Mucosa of rectum (tissue), 2 donors: Measurements from ENCODE around the gene OLR1.
"Not testable (repeated sequence)": the region's sequence is repeated elsewhere in the genome, so short reads cannot be mapped to it uniquely, and the experiment has no call there.

Experiments used
- H3K27ac ChIP-seq, 2 donors: one replicate each; pipeline ENCODE4 v1.7.0; 2013; ENCODE audit warnings: inconsistent platforms in 2 of 2, low read depth in 2 of 2, low read length in 2 of 2
- H3K27me3 ChIP-seq, 2 donors: one replicate each; pipeline ENCODE4 v1.7.0; 2013; ENCODE audit warnings: low read length in 2 of 2; ENCODE audit not compliant: control insufficient read depth in 2 of 2, insufficient read depth in 2 of 2
- H3K36me3 ChIP-seq, 2 donors: one replicate each; pipeline ENCODE4 v1.7.0; 2013; ENCODE audit warnings: low read length in 2 of 2; ENCODE audit not compliant: control insufficient read depth in 2 of 2, insufficient read depth in 2 of 2
- H3K4me1 ChIP-seq, 2 donors: one replicate each; pipeline ENCODE4 v1.7.0; 2013; ENCODE audit warnings: low read length in 2 of 2, mild to moderate bottlenecking in 1 of 2; ENCODE audit not compliant: control insufficient read depth in 2 of 2, insufficient read depth in 2 of 2
- H3K4me3 ChIP-seq, 2 donors: one replicate each; pipeline ENCODE4 v1.7.0; 2013; ENCODE audit warnings: low read length in 2 of 2
- H3K9ac ChIP-seq, 2 donors: one replicate each; pipeline ENCODE4 v1.7.0; 2013; ENCODE audit warnings: low read length in 2 of 2, low read depth in 1 of 2, mild to moderate bottlenecking in 1 of 2
- H3K9me3 ChIP-seq, 2 donors: one replicate each; pipeline ENCODE4 v1.7.0; 2013; ENCODE audit warnings: low read length in 2 of 2; ENCODE audit not compliant: control insufficient read depth in 2 of 2
- donor health status: healthy.
- donor health status: Normal muscosa, but diverticular disease.

The OLR1 gene

DNA sequence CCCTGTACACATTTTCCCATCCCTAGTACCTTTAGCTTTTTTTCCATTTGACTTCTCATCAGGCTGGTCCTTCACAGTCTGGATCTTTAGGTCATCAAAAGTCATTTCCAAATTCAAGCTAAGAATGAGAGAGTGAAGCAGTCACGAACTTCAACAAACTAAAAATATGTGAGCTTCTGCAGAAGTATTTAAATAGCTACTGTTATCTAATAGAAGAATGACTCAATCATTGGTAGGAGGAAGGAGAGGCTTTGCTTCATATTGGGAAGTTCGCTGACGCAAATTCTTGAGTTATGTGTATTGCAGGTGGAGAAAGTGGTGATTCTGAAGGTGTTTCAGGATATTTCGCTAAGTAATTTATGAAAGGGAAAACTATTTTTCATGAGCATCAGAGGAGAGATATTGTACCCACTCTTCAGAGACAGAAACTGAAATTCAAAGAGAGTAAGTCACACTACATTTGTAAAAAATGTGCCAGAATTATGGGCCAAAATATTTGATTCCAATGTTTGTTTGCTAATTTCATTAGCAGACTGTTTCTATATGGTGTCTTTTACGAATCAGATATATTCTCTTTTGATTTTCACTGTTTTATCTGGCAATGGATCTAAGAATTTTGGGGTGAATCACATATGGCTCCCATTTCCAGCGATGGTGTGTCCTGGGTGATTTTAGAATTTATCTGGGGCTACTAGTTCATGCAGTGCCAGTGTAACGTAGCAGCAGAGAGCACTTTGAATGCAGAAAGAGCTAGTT, at the start of gene OLR1:
Gene OLR1 (minus strand): TSS at position 160 of the 756 bp plus-strand sequence. CDS start 55 bp downstream, at position 105.
- H3K36me3 ChIP-seq = no peaks in the 10 kb centered on the region
- no peak within 1 kb of the TSS for H3K4me3 ChIP-seq
- H3K27ac ChIP-seq = no peak within 1 kb of the TSS
- peaks cover 4 to 10% of the 10 kb centered on the region in 2 donors for H3K4me1 ChIP-seq
- no peak within 1 kb of the TSS for H3K9ac ChIP-seq
- no peaks in the 10 kb centered on the region for H3K27me3 ChIP-seq
- no peaks in the 10 kb centered on the region for H3K9me3 ChIP-seq

DNA sequence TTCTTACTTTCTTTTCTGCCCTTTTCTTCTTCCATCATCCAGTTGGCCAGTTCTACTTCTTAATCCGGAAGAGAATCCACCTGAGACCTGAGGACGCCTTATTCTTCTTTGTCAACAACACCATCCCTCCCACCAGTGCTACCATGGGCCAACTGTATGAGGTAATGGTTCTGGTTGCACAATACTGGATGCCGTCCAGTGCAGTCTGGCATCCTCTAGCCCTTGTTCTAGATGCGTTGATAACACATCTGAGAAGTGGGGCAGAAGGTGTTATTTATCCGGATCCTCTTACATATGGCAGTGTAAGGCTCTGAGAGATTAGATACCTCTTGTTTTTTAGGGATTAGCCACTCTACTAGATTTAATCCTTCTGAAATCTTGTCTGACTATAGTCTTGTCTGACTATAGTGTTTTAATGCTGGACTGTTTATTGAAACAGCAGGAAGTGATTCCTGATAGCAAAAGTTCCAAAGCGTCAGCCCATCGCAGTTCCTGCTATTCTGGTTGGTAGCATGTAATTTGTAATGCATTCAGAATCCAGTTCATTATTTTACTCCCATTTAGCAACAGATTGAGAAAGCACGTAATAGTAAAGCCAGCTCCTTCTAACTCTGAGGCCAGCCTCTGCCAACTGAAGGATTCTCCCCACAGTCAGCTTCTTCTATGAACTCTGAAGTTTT, 48.6 kb upstream of the OLR1 start:
- H3K36me3 ChIP-seq = peaks cover 22 to 27% of the 10 kb centered on the region in 2 donors
- H3K27ac ChIP-seq = no peak overlapping the region
- no peaks in the 10 kb centered on the region for H3K9me3 ChIP-seq

DNA sequence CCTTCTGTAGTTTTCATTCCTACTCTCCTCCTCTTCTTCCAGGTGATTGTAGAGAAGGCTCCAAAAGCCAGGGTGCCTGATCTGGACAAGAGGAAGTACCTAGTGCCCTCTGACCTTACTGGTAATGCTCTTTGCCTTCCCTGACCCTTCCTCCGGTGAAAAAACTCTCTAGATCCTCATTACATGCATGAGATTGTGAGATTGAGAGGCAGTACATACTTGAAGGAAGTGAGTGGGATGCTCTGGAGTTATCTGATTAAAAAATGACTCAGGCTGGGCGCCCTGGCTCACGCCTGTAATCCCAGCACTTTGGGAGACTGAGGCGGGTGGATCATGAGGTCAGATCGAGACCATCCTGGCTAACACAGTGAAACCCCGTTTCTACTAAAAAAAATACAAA, 46.1 kb upstream of the OLR1 start:
- Histone ChIP-seq H3K36me3 (peaks cover 22 to 27% of the 10 kb centered on the region in 2 donors), H3K9me3 (no peaks in the 10 kb centered on the region), H3K27ac (no peak overlapping the region), H3K27me3 (no peaks in the 10 kb centered on the region), H3K4me3 (no peak overlapping the region), H3K9ac (no peak overlapping the region), H3K4me1 (peaks cover 12 to 16% of the 10 kb centered on the region in 2 donors)

More for the DNA sequence above, 48.6 kb upstream of the OLR1 start:
- no peak overlapping the region for H3K9ac ChIP-seq
- H3K4me1 ChIP-seq = no peaks in the 10 kb centered on the region
- no peaks in the 10 kb centered on the region for H3K27me3 ChIP-seq
- no peak overlapping the region for H3K4me3 ChIP-seq

DNA sequence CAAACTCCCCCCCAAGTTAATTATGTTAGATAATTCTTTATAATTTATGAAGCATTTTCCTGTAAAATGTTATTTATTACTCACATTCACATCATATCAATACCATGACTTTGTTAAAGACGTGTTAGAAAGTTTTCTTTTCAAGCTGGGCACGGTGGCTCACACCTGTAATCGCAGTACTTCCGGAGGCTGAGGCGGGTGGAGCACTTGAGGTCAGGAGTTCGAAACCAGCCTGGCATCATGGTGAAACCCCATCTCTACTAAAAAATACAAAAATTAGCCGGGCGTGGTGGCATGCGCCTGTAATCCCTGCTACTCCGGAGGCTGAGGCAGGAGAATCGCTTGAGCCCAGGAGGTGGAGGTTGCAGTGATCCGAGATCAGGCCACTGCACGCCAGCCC, 44.0 kb upstream of the OLR1 start:
- H3K4me3 ChIP-seq, H3K9me3 ChIP-seq, H3K27ac ChIP-seq, H3K9ac ChIP-seq, H3K27me3 ChIP-seq: not testable (repeated sequence)
- Histone ChIP-seq H3K36me3 (peaks cover 6 to 12% of the 10 kb centered on the region in 2 donors), H3K4me1 (peaks cover 12 to 16% of the 10 kb centered on the region in 2 donors)

- Histone ChIP-seq H3K4me3 (no peak overlapping the region), H3K9ac (no peak overlapping the region), H3K9me3 (no peaks in the 10 kb centered on the region), H3K27me3 (no peaks in the 10 kb centered on the region), H3K36me3 (peaks cover 5 to 7% of the 10 kb centered on the region in 2 donors), H3K27ac (no peak overlapping the region), H3K4me1 (peaks cover 12 to 16% of the 10 kb centered on the region in 2 donors)
Measured at GRCh38 chr12:10215436-10215835, 43.5 kb upstream of the OLR1 start.

- Histone ChIP-seq H3K36me3 (peaks cover 0 to 4% of the 10 kb centered on the region in 2 donors), H3K27me3 (no peaks in the 10 kb centered on the region), H3K9me3 (no peaks in the 10 kb centered on the region), H3K4me1 (peaks cover 12 to 16% of the 10 kb centered on the region in 2 donors), H3K9ac (peak overlapping the region in 1 of 2 donors; percentile 91), H3K4me3 (peak overlapping the region in 1 of 2 donors; percentile 97), H3K27ac (peak overlapping the region in 1 of 2 donors; percentile 99)
Measured at GRCh38 chr12:10214895-10215267, 42.9 kb upstream of the OLR1 start.

- peak overlapping the region; percentile 98 to 99 for H3K27ac ChIP-seq
- H3K4me3 ChIP-seq = peak overlapping the region; percentile 97 to 98
- H3K9me3 ChIP-seq = no peaks in the 10 kb centered on the region
- peaks cover 12 to 16% of the 10 kb centered on the region in 2 donors for H3K4me1 ChIP-seq
- H3K9ac ChIP-seq = peak overlapping the region; percentile 89 to 91
- no peaks in the 10 kb centered on the region for H3K27me3 ChIP-seq
- no peaks in the 10 kb centered on the region for H3K36me3 ChIP-seq
Measured at GRCh38 chr12:10214136-10214894, 42.4 kb upstream of the OLR1 start.

DNA sequence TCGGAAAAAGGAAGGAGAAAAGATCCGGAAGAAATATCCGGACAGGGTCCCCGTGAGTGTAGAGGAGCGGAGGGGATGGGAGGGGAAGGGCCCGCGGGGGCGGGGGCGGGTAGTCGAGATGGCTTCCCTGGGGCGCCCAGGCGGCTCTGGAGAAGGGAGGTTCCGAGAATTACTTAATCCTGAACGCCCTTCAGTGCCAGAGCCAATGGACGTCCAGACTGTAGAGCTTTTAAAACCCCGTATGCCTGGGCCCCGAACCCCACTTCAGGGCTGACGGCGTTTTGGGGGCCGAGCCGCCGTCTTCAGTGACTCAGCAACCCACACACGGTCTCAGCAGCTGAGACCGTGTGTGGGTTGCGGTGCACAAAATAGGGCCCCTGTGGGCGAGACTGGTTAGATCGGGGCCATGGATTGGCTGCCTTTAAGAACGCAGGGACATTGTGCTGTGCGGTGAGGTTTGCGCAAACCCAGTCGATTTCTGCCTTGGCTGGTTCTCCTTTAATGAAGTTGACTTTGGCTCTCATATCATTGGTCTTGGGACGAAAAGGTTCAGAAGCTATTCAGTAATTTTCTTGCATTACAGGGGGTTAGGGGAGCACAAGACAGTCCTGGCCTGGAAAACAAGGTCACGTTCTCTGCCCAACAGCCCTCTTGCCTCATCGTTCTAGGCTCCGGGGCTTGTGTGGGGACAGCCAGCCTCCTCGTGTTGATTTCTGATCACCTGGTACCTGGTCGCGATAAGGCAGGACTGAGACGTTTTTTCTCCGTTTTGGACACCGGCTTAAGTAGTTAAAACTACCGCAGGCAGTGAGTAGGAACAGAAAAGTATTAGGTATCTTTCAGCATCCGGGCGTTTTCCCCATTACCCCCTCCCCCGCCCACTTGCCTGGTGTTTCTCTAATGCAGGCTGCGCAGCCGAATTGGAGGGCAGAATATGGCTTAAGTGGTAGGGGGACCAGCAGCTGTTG, 41.5 kb upstream of the OLR1 start:
- Histone ChIP-seq H3K9ac (peak overlapping the region; percentile 89 to 91), H3K4me3 (peak overlapping the region; percentile 97 to 98), H3K27me3 (no peaks in the 10 kb centered on the region), H3K4me1 (peaks cover 12 to 16% of the 10 kb centered on the region in 2 donors), H3K27ac (peak overlapping the region; percentile 98 to 99), H3K36me3 (no peaks in the 10 kb centered on the region), H3K9me3 (no peaks in the 10 kb centered on the region)

DNA sequence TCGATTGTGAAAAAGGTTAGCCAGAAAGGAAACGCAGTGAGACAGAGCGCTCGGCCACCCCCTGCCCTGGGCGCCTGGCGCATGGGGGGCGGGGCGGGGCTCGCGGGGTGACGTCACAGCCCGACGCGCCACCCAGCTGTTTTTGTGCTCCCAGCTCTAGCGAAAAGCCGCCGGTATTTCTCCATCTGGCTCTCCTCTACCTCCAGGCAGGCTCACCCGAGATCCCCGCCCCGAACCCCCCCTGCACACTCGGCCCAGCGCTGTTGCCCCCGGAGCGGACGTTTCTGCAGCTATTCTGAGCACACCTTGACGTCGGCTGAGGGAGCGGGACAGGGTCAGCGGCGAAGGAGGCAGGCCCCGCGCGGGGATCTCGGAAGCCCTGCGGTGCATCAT, 40.8 kb upstream of the OLR1 start, which contains the start of gene GABARAPL1:
Gene GABARAPL1 (plus strand): TSS at position 139 of the 393 bp plus-strand sequence. CDS start 253 bp downstream, at position 392.
- peak within 1 kb of the TSS; percentile 97 to 98 for H3K4me3 ChIP-seq
- H3K9me3 ChIP-seq = no peaks in the 10 kb centered on the region
- H3K27ac ChIP-seq = peak within 1 kb of the TSS; percentile 98 to 99
- no peaks in the 10 kb centered on the region for H3K27me3 ChIP-seq
- peak within 1 kb of the TSS; percentile 89 to 91 for H3K9ac ChIP-seq
- H3K4me1 ChIP-seq = peaks cover 12 to 16% of the 10 kb centered on the region in 2 donors
- no peaks in the 10 kb centered on the region for H3K36me3 ChIP-seq
